HCT116 (cell line): ENCODE results near the gene EFCAB5.

Experiments used
- CEBPB ChIP-seq: IDR thresholded peaks from 2 replicates; pipeline ENCODE4 v1.6.1; 2012; ENCODE audit warnings: low read depth
- EZH2 ChIP-seq: fragments of 200-600 bp; sonication (generic); IDR thresholded peaks from 2 replicates; pipeline ENCODE4 v1.6.1; 2017; ENCODE audit warnings: antibody characterized with exemption, mixed run types
- EZH2phosphoT487 ChIP-seq: fragments of 200-600 bp; IDR thresholded peaks from 2 replicates; pipeline ENCODE4 v1.6.1; 2018; ENCODE audit warnings: antibody characterized with exemption, borderline replicate concordance
- POLR2A ChIP-seq: IDR thresholded peaks from 2 replicates; pipeline ENCODE4 v1.7.0; 2011; ENCODE audit warnings: borderline replicate concordance; ENCODE audit not compliant: insufficient read depth, insufficient read length; ENCODE audit errors: extremely low read depth
- RAD21 ChIP-seq: IDR thresholded peaks from 2 replicates; pipeline ENCODE4 v1.6.1; 2012; ENCODE audit warnings: low read depth, mild to moderate bottlenecking
- SIN3A ChIP-seq: IDR thresholded peaks from 2 replicates; pipeline ENCODE4 v1.6.1; 2012; ENCODE audit warnings: low read depth
- TF ChIP-seq, protein P1 (sequence below), 3 experiments: fragments of 200-600 bp in 1 of 3; sonication (generic) in 1 of 3; IDR thresholded peaks in 2 of 3; conservative IDR thresholded peaks in 1 of 3; 2 replicates each; pipeline ENCODE4 v1.5.1; 2012 to 2017; ENCODE audit warnings: low read depth in 2 of 3, low read length in 2 of 3, antibody characterized with exemption in 1 of 3, borderline replicate concordance in 1 of 3, control low read depth in 1 of 3, mild to moderate bottlenecking in 1 of 3, mixed read lengths in 1 of 3, mixed run types in 1 of 3, moderate library complexity in 1 of 3; ENCODE audit not compliant: insufficient read depth in 1 of 3

DNA sequence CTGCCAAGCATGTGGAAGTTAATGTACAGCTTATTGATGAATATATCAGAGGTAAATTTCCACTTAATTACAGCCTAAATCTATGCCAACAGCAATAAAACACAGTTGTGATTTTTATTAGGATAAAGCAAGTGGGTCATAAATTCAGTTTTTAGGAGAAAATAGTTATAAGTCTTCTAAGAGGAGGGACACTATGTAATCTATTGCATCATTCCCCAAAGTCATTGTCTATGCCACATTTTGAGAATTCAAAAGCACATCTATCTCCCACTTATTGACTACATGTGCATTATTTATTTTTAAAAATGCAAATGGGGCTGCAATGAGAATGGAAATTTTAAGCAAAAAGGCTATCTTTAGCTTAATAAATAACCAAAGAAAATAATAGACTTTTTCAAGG, 151.5 kb downstream of the EFCAB5 start:
- TF ChIP-seq EZH2 = no peak
- TF ChIP-seq, protein P1, sequence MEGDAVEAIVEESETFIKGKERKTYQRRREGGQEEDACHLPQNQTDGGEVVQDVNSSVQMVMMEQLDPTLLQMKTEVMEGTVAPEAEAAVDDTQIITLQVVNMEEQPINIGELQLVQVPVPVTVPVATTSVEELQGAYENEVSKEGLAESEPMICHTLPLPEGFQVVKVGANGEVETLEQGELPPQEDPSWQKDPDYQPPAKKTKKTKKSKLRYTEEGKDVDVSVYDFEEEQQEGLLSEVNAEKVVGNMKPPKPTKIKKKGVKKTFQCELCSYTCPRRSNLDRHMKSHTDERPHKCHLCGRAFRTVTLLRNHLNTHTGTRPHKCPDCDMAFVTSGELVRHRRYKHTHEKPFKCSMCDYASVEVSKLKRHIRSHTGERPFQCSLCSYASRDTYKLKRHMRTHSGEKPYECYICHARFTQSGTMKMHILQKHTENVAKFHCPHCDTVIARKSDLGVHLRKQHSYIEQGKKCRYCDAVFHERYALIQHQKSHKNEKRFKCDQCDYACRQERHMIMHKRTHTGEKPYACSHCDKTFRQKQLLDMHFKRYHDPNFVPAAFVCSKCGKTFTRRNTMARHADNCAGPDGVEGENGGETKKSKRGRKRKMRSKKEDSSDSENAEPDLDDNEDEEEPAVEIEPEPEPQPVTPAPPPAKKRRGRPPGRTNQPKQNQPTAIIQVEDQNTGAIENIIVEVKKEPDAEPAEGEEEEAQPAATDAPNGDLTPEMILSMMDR (IDR thresholded peaks at IDR 0.05 in 2 of 3, conservative IDR thresholded peaks at IDR 0.05 in 1 of 3; ENCODE audit: borderline replicate concordance in 1 of 3, insufficient read depth in 1 of 3, low read depth in 2 of 3, low read length in 2 of 3) = no peak
- no peak for TF ChIP-seq POLR2A
- no peak for TF ChIP-seq CEBPB
- no peak for TF ChIP-seq RAD21
- no peak for TF ChIP-seq EZH2phosphoT487
- TF ChIP-seq SIN3A = no peak
